ENCODE results near the gene PHACTR2.

DNA sequence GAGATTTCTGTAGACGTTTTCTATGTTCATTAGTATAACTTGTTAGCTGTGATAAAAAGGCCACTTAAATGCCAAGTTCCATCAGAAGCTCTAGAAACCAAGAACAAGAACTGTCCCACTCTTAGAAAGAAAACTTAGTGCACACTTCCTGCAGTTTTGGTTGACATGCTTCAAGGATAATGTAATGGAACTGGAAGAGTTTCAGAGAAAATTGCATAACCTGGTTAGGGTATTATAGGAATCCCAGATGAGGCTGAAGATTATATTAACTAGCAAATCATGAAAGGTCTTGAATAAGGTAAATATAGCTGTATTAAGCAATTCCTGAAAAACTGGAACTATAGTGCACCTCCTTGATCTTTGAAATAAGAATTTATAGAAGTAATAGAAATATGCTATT is 1.8 kb upstream of the PHACTR2 start:
- TF ChIP-seq, protein P1, sequence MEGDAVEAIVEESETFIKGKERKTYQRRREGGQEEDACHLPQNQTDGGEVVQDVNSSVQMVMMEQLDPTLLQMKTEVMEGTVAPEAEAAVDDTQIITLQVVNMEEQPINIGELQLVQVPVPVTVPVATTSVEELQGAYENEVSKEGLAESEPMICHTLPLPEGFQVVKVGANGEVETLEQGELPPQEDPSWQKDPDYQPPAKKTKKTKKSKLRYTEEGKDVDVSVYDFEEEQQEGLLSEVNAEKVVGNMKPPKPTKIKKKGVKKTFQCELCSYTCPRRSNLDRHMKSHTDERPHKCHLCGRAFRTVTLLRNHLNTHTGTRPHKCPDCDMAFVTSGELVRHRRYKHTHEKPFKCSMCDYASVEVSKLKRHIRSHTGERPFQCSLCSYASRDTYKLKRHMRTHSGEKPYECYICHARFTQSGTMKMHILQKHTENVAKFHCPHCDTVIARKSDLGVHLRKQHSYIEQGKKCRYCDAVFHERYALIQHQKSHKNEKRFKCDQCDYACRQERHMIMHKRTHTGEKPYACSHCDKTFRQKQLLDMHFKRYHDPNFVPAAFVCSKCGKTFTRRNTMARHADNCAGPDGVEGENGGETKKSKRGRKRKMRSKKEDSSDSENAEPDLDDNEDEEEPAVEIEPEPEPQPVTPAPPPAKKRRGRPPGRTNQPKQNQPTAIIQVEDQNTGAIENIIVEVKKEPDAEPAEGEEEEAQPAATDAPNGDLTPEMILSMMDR (IDR thresholded peaks at IDR 0.05): no peak
- no peak for TF ChIP-seq POLR2A (IDR thresholded peaks at IDR 0.05)
